H1 (cell line): ENCODE data around the gene TMED4. TPM values are rescaled to one million over a fixed set of nuclear protein-coding genes. Genes with fewer than 3 reads are reported as not detected.
A peak's percentile ranks its signal among the peaks of the same experiment; 100 is the strongest.

Experiments
- CTCF ChIA-PET: fragments of 300-600 bp; sonication (Branson Sonifier 250); formaldehyde crosslinking; loops from one replicate; lab custom pipeline; 2021; ENCODE audit not compliant: partially characterized antibody; lab: Charles Lee
- POLR2A ChIA-PET: fragments of 300-600 bp; sonication (Branson Sonifier 250); formaldehyde crosslinking; loops from one replicate; lab custom pipeline; 2021; ENCODE audit warnings: inconsistent platforms; ENCODE audit not compliant: partially characterized antibody; lab: Charles Lee
- DNase-seq, 2 experiments: peaks; one replicate each; pipeline versions ENCODE4 v3.0.0 to v3.0.0-alpha.2; 2010 to 2022; ENCODE audit warnings: low spot score in 2 of 2, low read depth in 1 of 2, mixed read lengths in 1 of 2
- FAIRE-seq: peaks from 2 replicates; lab custom pipeline; 2011; peaks lifted over from hg19 to GRCh38; lab: Jason Lieb, UNC
- H2AFZ ChIP-seq: 2 replicates; pipeline ENCODE4 v1.8.1; 2012; ENCODE audit warnings: low read length, inconsistent platforms
- H2AK5ac ChIP-seq: 2 replicates; pipeline ENCODE4 v1.6.1; 2013; ENCODE audit warnings: low read depth, low read length
- H2BK120ac ChIP-seq: replicated peaks from 2 replicates; pipeline ENCODE3; 2013; ENCODE audit warnings: low read depth, low read length, inconsistent platforms
- H2BK12ac ChIP-seq: 2 replicates; pipeline ENCODE4 v1.6.1; 2013; ENCODE audit warnings: low read depth, low read length
- H2BK15ac ChIP-seq: 2 replicates; pipeline ENCODE4 v1.6.1; 2013; ENCODE audit warnings: low read length
- H2BK20ac ChIP-seq: 2 replicates; pipeline ENCODE4 v1.6.1; 2013; ENCODE audit warnings: low read length
- H2BK5ac ChIP-seq: 2 replicates; pipeline ENCODE4 v1.6.1; 2013; ENCODE audit warnings: low read depth, low read length
- H3K14ac ChIP-seq: 2 replicates; pipeline ENCODE4 v1.6.1; 2013; ENCODE audit warnings: inconsistent platforms; ENCODE audit not compliant: insufficient read length
- H3K18ac ChIP-seq: 2 replicates; pipeline ENCODE4 v1.6.1; 2013; ENCODE audit warnings: low read length; ENCODE audit errors: extremely low read depth
- H3K23ac ChIP-seq: 2 replicates; pipeline ENCODE4 v1.6.1; 2013; ENCODE audit warnings: inconsistent platforms; ENCODE audit not compliant: insufficient read length
- H3K23me2 ChIP-seq: 2 replicates; pipeline ENCODE4 v1.6.1; 2013; ENCODE audit warnings: low read depth, low read length
- H3K27ac ChIP-seq: 2 replicates; pipeline ENCODE4 v1.6.1; 2011; ENCODE audit warnings: low read depth, low read length, inconsistent platforms
- H3K27me3 ChIP-seq, 4 experiments: replicated peaks in 1 of 4; 1 replicate in 1 of 4; 2 replicates in 3 of 4; pipeline versions ENCODE4 v1.6.1 to v1.8.1; 2011 to 2013; ENCODE audit warnings: low read length in 3 of 4, mild to moderate bottlenecking in 3 of 4, inconsistent platforms in 2 of 4, mixed read lengths in 2 of 4, moderate library complexity in 1 of 4; ENCODE audit not compliant: control insufficient read depth in 3 of 4, insufficient read depth in 3 of 4; ENCODE audit errors: extremely low read depth in 1 of 4
- H3K36me3 ChIP-seq, 4 experiments: 2 replicates each; pipeline versions ENCODE4 v1.6.1 to v1.8.1; 2011 to 2013; ENCODE audit warnings: mild to moderate bottlenecking in 4 of 4, low read length in 3 of 4, moderate library complexity in 2 of 4, control low read depth in 1 of 4, inconsistent platforms in 1 of 4; ENCODE audit not compliant: insufficient read depth in 4 of 4, control insufficient read depth in 2 of 4
- H3K4ac ChIP-seq: replicated peaks from 2 replicates; pipeline ENCODE3; 2013; ENCODE audit warnings: low read length, low read depth, mixed read lengths, inconsistent platforms; ENCODE audit not compliant: insufficient read length
- H3K4me1 ChIP-seq, 4 experiments: replicated peaks in 1 of 4; 1 replicate in 1 of 4; 2 replicates in 3 of 4; pipeline versions ENCODE4 v1.6.1 to v1.8.1; 2011 to 2013; ENCODE audit warnings: low read length in 3 of 4, inconsistent platforms in 2 of 4, mixed read lengths in 1 of 4; ENCODE audit not compliant: insufficient read depth in 4 of 4, control insufficient read depth in 3 of 4
- H3K4me2 ChIP-seq, 2 experiments: 2 replicates each; pipeline versions ENCODE4 v1.6.1 to v1.8.1; 2011 to 2013; ENCODE audit warnings: low read depth in 2 of 2, low read length in 2 of 2, control low read depth in 1 of 2, inconsistent platforms in 1 of 2, mild to moderate bottlenecking in 1 of 2; ENCODE audit not compliant: insufficient read depth in 1 of 2
- H3K4me3 ChIP-seq, 4 experiments: fragments of 200-600, 300-600 bp in 1 of 4; sonication (generic), shearing (Covaris generic), sonication (Bioruptor Twin) in 1 of 4; 2 replicates each; pipeline versions ENCODE4 v1.5.1 to v1.8.1; 2011 to 2016; ENCODE audit warnings: low read length in 4 of 4, low read depth in 3 of 4, control low read depth in 2 of 4, inconsistent platforms in 2 of 4, mild to moderate bottlenecking in 2 of 4, mixed read lengths in 1 of 4, moderate library complexity in 1 of 4; ENCODE audit not compliant: insufficient read depth in 2 of 4; ENCODE audit errors: extremely low read depth in 1 of 4
- H3K56ac ChIP-seq: replicated peaks from 2 replicates; pipeline ENCODE3; 2013; ENCODE audit warnings: low read depth, mild to moderate bottlenecking, mixed read lengths, low read length, inconsistent platforms; ENCODE audit not compliant: insufficient read length
- H3K79me1 ChIP-seq: 2 replicates; pipeline ENCODE4 v1.6.1; 2013; ENCODE audit warnings: low read depth, low read length, control low read depth
- H3K79me2 ChIP-seq, 2 experiments: 2 replicates each; pipeline versions ENCODE4 v1.6.1 to v1.8.1; 2012 to 2013; ENCODE audit warnings: low read length in 2 of 2, mild to moderate bottlenecking in 2 of 2, inconsistent platforms in 1 of 2; ENCODE audit not compliant: insufficient read depth in 2 of 2, control insufficient read depth in 1 of 2
- H3K9ac ChIP-seq, 4 experiments: replicated peaks in 1 of 4; 1 replicate in 1 of 4; 2 replicates in 3 of 4; pipeline versions ENCODE4 v1.6.1 to v1.8.1; 2011 to 2013; ENCODE audit warnings: low read depth in 3 of 4, low read length in 3 of 4, control low read depth in 2 of 4, mild to moderate bottlenecking in 2 of 4, moderate library complexity in 2 of 4, inconsistent platforms in 1 of 4; ENCODE audit errors: extremely low read depth in 1 of 4
- H3K9me3 ChIP-seq, 2 experiments: 2 replicates each; pipeline versions ENCODE4 v1.6.1 to v1.8.1; 2012 to 2013; ENCODE audit warnings: mild to moderate bottlenecking in 2 of 2, moderate library complexity in 2 of 2, control low read depth in 1 of 2, inconsistent platforms in 1 of 2, low read depth in 1 of 2, low read length in 1 of 2, mixed read lengths in 1 of 2; ENCODE audit not compliant: insufficient read depth in 2 of 2
- H4K20me1 ChIP-seq, 2 experiments: replicated peaks in 1 of 2; 2 replicates each; pipeline versions ENCODE3 to v1.8.1; 2011 to 2013; ENCODE audit warnings: inconsistent platforms in 2 of 2, low read length in 2 of 2, mild to moderate bottlenecking in 1 of 2; ENCODE audit not compliant: insufficient read depth in 2 of 2, control insufficient read depth in 1 of 2
- H4K5ac ChIP-seq: 2 replicates; pipeline ENCODE4 v1.6.1; 2013; ENCODE audit warnings: low read length, low read depth, mixed read lengths, inconsistent platforms; ENCODE audit not compliant: insufficient read length
- H4K8ac ChIP-seq: 2 replicates; pipeline ENCODE4 v1.8.0; 2013; ENCODE audit warnings: mild to moderate bottlenecking, moderate library complexity, low read length, inconsistent platforms; ENCODE audit not compliant: insufficient read depth; ENCODE audit errors: extremely low read depth
- H4K91ac ChIP-seq: replicated peaks from 2 replicates; pipeline ENCODE3; 2013; ENCODE audit warnings: low read length, mixed read lengths, inconsistent platforms; ENCODE audit not compliant: insufficient read length
- POLR2AphosphoS5 ChIP-seq: IDR thresholded peaks from 2 replicates; pipeline ENCODE4 v1.6.1; 2011; ENCODE audit warnings: low read depth, low read length
- RXRA ChIP-seq: IDR thresholded peaks from 2 replicates; pipeline ENCODE4 v1.6.1; 2011; ENCODE audit warnings: low read depth, mild to moderate bottlenecking, low read length, moderate library complexity; ENCODE audit not compliant: insufficient read depth
- WGBS, 2 experiments: shearing (Covaris generic) in 1 of 2; methylation state at CpG; one replicate each; pipeline versions ENCODE4 v1.1.6 to v1.1.7; 2013 to 2015; ENCODE audit warnings: low lambda C conversion rate in 2 of 2, mixed read lengths in 2 of 2, inconsistent platforms in 1 of 2, low coverage in 1 of 2, missing lambda C conversion rate in 1 of 2; ENCODE audit not compliant: insufficient replicate concordance in 2 of 2, insufficient coverage in 1 of 2, insufficient read length in 1 of 2; ENCODE audit errors: extremely low coverage in 1 of 2, missing lambda C conversion rate in 1 of 2; 5-methylcytosine and 5-hydroxymethylcytosine counted together
- polyA plus RNA-seq, 7 experiments: library from polyadenylated mRNA; depleted of rRNA in 3 of 7; stranded (reverse) in 5 of 7; unstranded in 2 of 7; fragments of >200 nt in 5 of 7; fragments of 200-250 nt in 2 of 7; gene quantifications; 1 replicate in 5 of 7; 2 replicates in 1 of 7; 4 replicates in 1 of 7; pipeline versions ENCODE4 v1.2.1 to v1.2.3, GENCODE V29; 2011 to 2013; ENCODE audit warnings: missing spikeins in 2 of 7, mixed read lengths in 2 of 7
- total RNA-seq: library from RNA; stranded (reverse); fragmentation: NEBNext Ultra II Directional; extraction: Animal tissue kit (Norgen Biotek cat#: 25700); gene quantifications from 2 replicates; pipeline ENCODE4 v1.2.1, GENCODE V29; 2021

The TMED4 gene
- total and polyA plus RNA-seq, 2 of the 8 experiments (the other 6 are each of a cell fraction or from before 2014, with no cell fraction given): 44.9 to 76.7 TPM

DNA sequence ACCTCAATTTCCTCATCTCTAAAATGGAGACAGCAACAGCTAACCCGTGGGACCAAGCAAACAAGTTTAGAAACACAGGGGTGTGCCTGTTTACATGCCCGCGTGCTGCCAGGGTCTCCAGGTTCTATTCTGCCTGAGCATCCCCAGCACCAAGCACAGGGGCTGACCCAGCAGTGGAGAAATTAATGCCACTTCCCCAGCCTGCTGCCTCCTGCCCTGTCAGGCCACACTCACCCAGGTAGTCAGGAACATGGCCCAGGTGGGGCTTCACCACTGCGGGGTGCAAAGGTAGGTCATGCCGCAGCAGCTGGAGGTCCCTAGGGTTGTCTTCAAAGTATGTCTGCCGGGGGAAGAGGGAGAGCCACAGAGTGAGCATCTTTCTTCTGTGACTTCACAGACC lies 14.1 kb downstream of the TMED4 start:
- Histone ChIP-seq H4K91ac (no peak overlapping the region), H3K36me3 (peaks cover 52 to 72% (median 69%) of the 10 kb centered on the region in 4 experiments), H3K9me3 (no peaks in the 10 kb centered on the region), H3K4me2 (no peak overlapping the region), H3K79me1 (peaks cover 3% of the 10 kb centered on the region)
- no peak for DNase-seq
- 0 out of 2 replicates have a peak, but pooled peaks have one; percentile 1 for TF ChIP-seq POLR2AphosphoS5
- no peak for TF ChIP-seq RXRA
- TF ChIP-seq, all 59 proteins: peak for 1
- H2BK120ac ChIP-seq: no peak overlapping the region
- no peak overlapping the region for H3K23ac ChIP-seq
- peaks cover 4% of the 10 kb centered on the region; the same call in 1 of the 2 replicates for H3K23me2 ChIP-seq
- H4K8ac ChIP-seq: no peak overlapping the region
- H2BK15ac ChIP-seq: no peak overlapping the region
- WGBS, 2 experiments: 88% methylated on average over 6 of the region's 6 CpGs; no CpG with 5 or more reads in 1 of the 2 experiments
- POLR2A ChIA-PET: interaction anchor here (0.6 to 8.6 kb wide), 7 partner anchors 6 to 150 kb away, joined by 3 to 89 read pairs (median 3); partner anchors contain the start of gene NUDCD3
- no peak overlapping the region for H3K56ac ChIP-seq
- CTCF ChIA-PET: interaction anchor here (1.1 to 10.2 kb wide), 5 partner anchors 13 to 92 kb away, joined by 3 to 98 read pairs (median 3); partner anchors contain the start of gene NPC1L1
- H3K27me3 ChIP-seq: no peaks in the 10 kb centered on the region
- peaks cover 0 to 6% of the 10 kb centered on the region in 2 experiments; a peak in 2 of 4 replicates for H3K79me2 ChIP-seq
- no peak overlapping the region for H3K9ac ChIP-seq
- no peak overlapping the region for H3K18ac ChIP-seq
- no peak overlapping the region for H3K27ac ChIP-seq
- no peak overlapping the region for H2BK12ac ChIP-seq
- H3K4me3 ChIP-seq: no peak overlapping the region
- H3K14ac ChIP-seq: no peak overlapping the region
- H2AFZ ChIP-seq: no peak overlapping the region
- H3K4ac ChIP-seq: no peak overlapping the region
- H2AK5ac ChIP-seq: no peak overlapping the region
- no peak overlapping the region for H2BK20ac ChIP-seq
- peaks cover 0 to 3% (median 3%) of the 10 kb centered on the region in 4 experiments; a peak in 5 of 7 replicates for H3K4me1 ChIP-seq
- peaks cover 2 to 31% of the 10 kb centered on the region in 2 experiments for H4K20me1 ChIP-seq
- FAIRE-seq: no peak
- no peak overlapping the region for H2BK5ac ChIP-seq
- H4K5ac ChIP-seq: no peak overlapping the region
